SK-N-SH (cell line): ENCODE results near the gene ANGPTL7. TPM values are rescaled to one million over a fixed set of nuclear protein-coding genes. Genes with fewer than 3 reads are reported as not detected.
A peak's percentile ranks its signal among the peaks of the same experiment; 100 is the strongest.

Experiments used
- CTCF ChIA-PET: fragments of 300-600, 350-600 bp; formaldehyde crosslinking; extraction: SDS; loops from one replicate; lab custom pipeline; 2021; lab: Yijun Ruan, JAX
- POLR2A ChIA-PET: fragments of 350-600 bp; sonication (Branson Sonifier 250); formaldehyde crosslinking; extraction: SDS; loops from one replicate; lab custom pipeline; 2020; ENCODE audit warnings: antibody characterized with exemption, inconsistent platforms; lab: Yijun Ruan, JAX
- DNase-seq: peaks from one replicate; pipeline ENCODE4 v3.0.0; 2012
- H2AFZ ChIP-seq: fragments of 200-600 bp; sonication (generic); 2 replicates; pipeline ENCODE4 v1.8.1; 2016; ENCODE audit warnings: antibody characterized with exemption, mild to moderate bottlenecking, low read depth
- H3F3A ChIP-seq: fragments of 200-600 bp; sonication (generic); replicated peaks from 2 replicates; pipeline ENCODE3; 2016; ENCODE audit warnings: antibody characterized with exemption, mild to moderate bottlenecking; ENCODE audit not compliant: insufficient read depth
- H3K27ac ChIP-seq, 2 experiments: fragments of 200-500 bp in 1 of 2; fragments of 200-600 bp in 1 of 2; sonication (Bioruptor generic) in 1 of 2; sonication (generic), shearing (Covaris generic) in 1 of 2; 2 replicates each; pipeline versions ENCODE4 v1.5.1 to v1.6.1; 2014 to 2016; ENCODE audit warnings: low read depth in 2 of 2, inconsistent platforms in 1 of 2, low read length in 1 of 2, mild to moderate bottlenecking in 1 of 2, mixed read lengths in 1 of 2
- H3K27me3 ChIP-seq: fragments of 200-600 bp; sonication (generic), shearing (Covaris generic); 2 replicates; pipeline ENCODE4 v1.6.1; 2016; ENCODE audit warnings: mixed run types; ENCODE audit not compliant: insufficient read depth
- H3K36me3 ChIP-seq, 2 experiments: fragments of 200-500 bp in 1 of 2; fragments of 200-600 bp in 1 of 2; sonication (Bioruptor generic) in 1 of 2; sonication (generic) in 1 of 2; replicated peaks in 1 of 2; 2 replicates each; pipeline versions ENCODE3 to v1.5.1; 2014 to 2016; ENCODE audit warnings: low read length in 1 of 2, mild to moderate bottlenecking in 1 of 2; ENCODE audit not compliant: insufficient read depth in 2 of 2, control insufficient read depth in 1 of 2
- H3K4me1 ChIP-seq, 2 experiments: fragments of 200-500 bp in 1 of 2; fragments of 200-600 bp in 1 of 2; sonication (Bioruptor generic) in 1 of 2; sonication (generic), shearing (Covaris generic) in 1 of 2; 2 replicates each; pipeline versions ENCODE4 v1.5.1 to v1.6.1; 2014 to 2016; ENCODE audit warnings: low read depth in 1 of 2, low read length in 1 of 2, mixed run types in 1 of 2; ENCODE audit not compliant: insufficient read depth in 2 of 2, control insufficient read depth in 1 of 2
- H3K4me2 ChIP-seq: fragments of 200-600 bp; sonication (generic), shearing (Covaris generic); 2 replicates; pipeline ENCODE4 v1.6.1; 2017; ENCODE audit warnings: mixed run types
- H3K4me3 ChIP-seq, 2 experiments: fragments of 200-500 bp in 1 of 2; fragments of 200-600 bp in 1 of 2; sonication (Bioruptor generic) in 1 of 2; sonication (generic), shearing (Covaris generic) in 1 of 2; 2 replicates each; pipeline versions ENCODE4 v1.5.1 to v1.8.1; 2014 to 2016; ENCODE audit warnings: low read depth in 2 of 2, inconsistent platforms in 1 of 2, low read length in 1 of 2, mild to moderate bottlenecking in 1 of 2, mixed read lengths in 1 of 2, moderate library complexity in 1 of 2
- H3K79me2 ChIP-seq: fragments of 200-600 bp; sonication (generic); 2 replicates; pipeline ENCODE4 v1.8.1; 2017; ENCODE audit warnings: mild to moderate bottlenecking; ENCODE audit not compliant: insufficient read depth
- H3K9ac ChIP-seq: fragments of 200-600 bp; sonication (generic); 2 replicates; pipeline ENCODE4 v1.6.1; 2017; ENCODE audit warnings: mixed run types
- H3K9me2 ChIP-seq: fragments of 200-600 bp; sonication (generic); 2 replicates; pipeline ENCODE4 v1.6.1; 2017; ENCODE audit warnings: mixed run types
- H3K9me3 ChIP-seq: fragments of 200-600 bp; sonication (generic); 2 replicates; pipeline ENCODE4 v1.6.1; 2017; ENCODE audit warnings: mixed run types, mild to moderate bottlenecking, moderate library complexity
- H4K20me1 ChIP-seq: fragments of 200-600 bp; sonication (generic); 2 replicates; pipeline ENCODE4 v1.6.1; 2017; ENCODE audit warnings: mild to moderate bottlenecking, mixed run types; ENCODE audit not compliant: insufficient read depth
- CHD2 ChIP-seq: fragments of 150-350 bp; IDR thresholded peaks from 2 replicates; pipeline ENCODE4 v1.6.1; 2018; ENCODE audit warnings: low read length; ENCODE audit not compliant: partially characterized antibody
- CTCF ChIP-seq: fragments of 200-600 bp; sonication (generic); IDR thresholded peaks from 2 replicates; pipeline ENCODE4 v1.6.1; 2017; ENCODE audit warnings: antibody characterized with exemption, mild to moderate bottlenecking, moderate library complexity
- ELF1 ChIP-seq: IDR thresholded peaks from 2 replicates; pipeline ENCODE4 v1.4.0; 2012
- EP300 ChIP-seq, 2 experiments: IDR thresholded peaks; 2 replicates each; pipeline versions ENCODE4 v1.4.0 to v1.6.1; 2012; ENCODE audit warnings: borderline replicate concordance in 1 of 2, low read depth in 1 of 2, low read length in 1 of 2
- EZH2phosphoT487 ChIP-seq: fragments of 200-600 bp; sonication (generic); IDR thresholded peaks from 2 replicates; pipeline ENCODE4 v1.6.1; 2017; ENCODE audit warnings: low read depth, mixed run types, mild to moderate bottlenecking, antibody characterized with exemption, moderate library complexity, borderline replicate concordance
- FOXJ3 ChIP-seq: sonication (generic); formaldehyde crosslinking; IDR thresholded peaks from 2 replicates; pipeline ENCODE4 v1.5.1; 2020; ENCODE audit warnings: mild to moderate bottlenecking, missing genetic modification reagents
- FOXM1 ChIP-seq: IDR thresholded peaks from 2 replicates; pipeline ENCODE4 v1.4.0; 2012; ENCODE audit warnings: low read depth, mild to moderate bottlenecking
- MEF2A ChIP-seq: IDR thresholded peaks from 2 replicates; pipeline ENCODE4 v1.4.0; 2012; ENCODE audit warnings: low read depth, borderline replicate concordance
- MXI1 ChIP-seq: IDR thresholded peaks from 2 replicates; pipeline ENCODE4 v1.6.1; 2012; ENCODE audit warnings: mild to moderate bottlenecking, low read depth, low read length, improper control_type of control experiment
- NRF1 ChIP-seq: IDR thresholded peaks from 2 replicates; pipeline ENCODE4 v1.6.1; 2012; ENCODE audit warnings: low read depth, mild to moderate bottlenecking, low read length
- RAD21 ChIP-seq: IDR thresholded peaks from 2 replicates; pipeline ENCODE4 v1.6.1; 2012; ENCODE audit warnings: mild to moderate bottlenecking, low read length
- RCOR1 ChIP-seq: fragments of 150-350 bp; IDR thresholded peaks from 2 replicates; pipeline ENCODE4 v1.6.1; 2017; ENCODE audit warnings: antibody characterized with exemption, low read length
- RFX5 ChIP-seq: IDR thresholded peaks from 2 replicates; pipeline ENCODE4 v1.6.1; 2012; ENCODE audit warnings: mild to moderate bottlenecking, improper control_type of control experiment, low read length
- SMC3 ChIP-seq: IDR thresholded peaks from 2 replicates; pipeline ENCODE4 v1.6.1; 2012; ENCODE audit warnings: low read depth, low read length, improper control_type of control experiment
- TCF12 ChIP-seq: IDR thresholded peaks from 2 replicates; pipeline ENCODE4 v1.4.0; 2012
- USF1 ChIP-seq: IDR thresholded peaks from 2 replicates; pipeline ENCODE4 v1.4.0; 2012; ENCODE audit warnings: low read depth, borderline replicate concordance
- YY1 ChIP-seq: IDR thresholded peaks from 2 replicates; pipeline ENCODE4 v1.4.0; 2012; ENCODE audit warnings: low read depth, mild to moderate bottlenecking
- WGBS: methylation state at CpG from one replicate; pipeline ENCODE4 v1.1.6; 2017; ENCODE audit warnings: low lambda C conversion rate; 5-methylcytosine and 5-hydroxymethylcytosine counted together
- polyA plus RNA-seq, 3 experiments: library from polyadenylated mRNA; depleted of rRNA; stranded (reverse); fragments of >200 nt; gene quantifications; 2 replicates each; pipeline ENCODE4 v1.2.3, GENCODE V29; 2012
- TF ChIP-seq, protein P1 (sequence below): IDR thresholded peaks from 2 replicates; pipeline ENCODE4; 2012
- TF ChIP-seq, protein P2 (sequence below): fragments of 150-350 bp; IDR thresholded peaks from 2 replicates; pipeline ENCODE4 v1.6.1; 2017; ENCODE audit warnings: antibody characterized with exemption, low read length, low read depth, borderline replicate concordance

Gene ANGPTL7
- polyA plus RNA-seq, 1 of the 3 experiments (the other 2 are of a cell fraction), result 0.08 TPM

- Histone ChIP-seq H3K9me3 (no peaks in the 10 kb centered on the region), H3K79me2 (no peaks in the 10 kb centered on the region), H4K20me1 (no peaks in the 10 kb centered on the region), H3K9me2 (no peaks in the 10 kb centered on the region), H3K9ac (no peak overlapping the region), H2AFZ (no peak overlapping the region), H3K27me3 (no peaks in the 10 kb centered on the region), H3K36me3 (no peaks in the 10 kb centered on the region), H3K4me1 (peaks cover 28 to 30% of the 10 kb centered on the region in 2 experiments), H3K4me3 (no peak overlapping the region), H3K27ac (no peak overlapping the region), H3F3A (peaks cover 23% of the 10 kb centered on the region), H3K4me2 (no peak overlapping the region)
- POLR2A ChIA-PET, result no interaction called here
- WGBS, result 93% methylated on average over 11 of the region's 11 CpGs
- TF ChIP-seq RFX5 (no peak), CHD2 (no peak)
- TF ChIP-seq, protein P1, sequence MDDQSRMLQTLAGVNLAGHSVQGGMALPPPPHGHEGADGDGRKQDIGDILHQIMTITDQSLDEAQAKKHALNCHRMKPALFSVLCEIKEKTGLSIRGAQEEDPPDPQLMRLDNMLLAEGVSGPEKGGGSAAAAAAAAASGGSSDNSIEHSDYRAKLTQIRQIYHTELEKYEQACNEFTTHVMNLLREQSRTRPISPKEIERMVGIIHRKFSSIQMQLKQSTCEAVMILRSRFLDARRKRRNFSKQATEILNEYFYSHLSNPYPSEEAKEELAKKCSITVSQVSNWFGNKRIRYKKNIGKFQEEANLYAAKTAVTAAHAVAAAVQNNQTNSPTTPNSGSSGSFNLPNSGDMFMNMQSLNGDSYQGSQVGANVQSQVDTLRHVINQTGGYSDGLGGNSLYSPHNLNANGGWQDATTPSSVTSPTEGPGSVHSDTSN, result peak; percentile 23; the same call in 1 of the 2 replicates
- no peak for DNase-seq
- CTCF ChIA-PET, result interaction anchor here (1.3 kb wide), 1 partner anchor 207 kb away, joined by 3 read pairs; no protein-coding TSS in a partner anchor
These were observed 13.0 kb upstream of the ANGPTL7 start for GRCh38 chr1:11176081-11176706.

GRCh38 chr1:11178021-11179015, 10.8 kb upstream of the ANGPTL7 start:
- peaks cover 28 to 30% of the 10 kb centered on the region in 2 experiments for H3K4me1 ChIP-seq
- no peaks in the 10 kb centered on the region for H3K9me2 ChIP-seq
- POLR2A ChIA-PET, result no interaction called here
- no peak overlapping the region for H2AFZ ChIP-seq
- no peak for DNase-seq
- no peaks in the 10 kb centered on the region for H3K27me3 ChIP-seq
- H4K20me1 ChIP-seq, result no peaks in the 10 kb centered on the region
- no peak overlapping the region for H3K4me2 ChIP-seq
- WGBS, result 48% methylated on average over 7 of the region's 7 CpGs
- H3K79me2 ChIP-seq, result no peaks in the 10 kb centered on the region
- H3F3A ChIP-seq, result peaks cover 33% of the 10 kb centered on the region
- no peak overlapping the region for H3K4me3 ChIP-seq
- H3K27ac ChIP-seq, result peak overlapping the region in 1 of 2 experiments; percentile 18; a peak in 1 of 4 replicates
- CTCF ChIA-PET, result interaction anchor here (0.9 to 2.2 kb wide), 3 partner anchors 10 to 141 kb away, joined by 3 to 7 read pairs (median 3); no protein-coding TSS in a partner anchor
- no peaks in the 10 kb centered on the region for H3K9me3 ChIP-seq
- H3K36me3 ChIP-seq, result peaks cover 3 to 12% of the 10 kb centered on the region in 2 experiments
- H3K9ac ChIP-seq, result no peak overlapping the region
- TF ChIP-seq CTCF, result no peak
- peak; percentile 24; the same call in 1 of the 2 replicates for TF ChIP-seq TCF12
- TF ChIP-seq MXI1, result 0 out of 2 replicates have a peak, but pooled peaks have one; percentile 13
- no peak for TF ChIP-seq RCOR1
- no peak for TF ChIP-seq MEF2A
- TF ChIP-seq SMC3, result no peak
- no peak for TF ChIP-seq NRF1
- TF ChIP-seq ELF1, result no peak
- TF ChIP-seq USF1, result no peak
- no peak for TF ChIP-seq CHD2
- TF ChIP-seq EZH2phosphoT487, result no peak
- TF ChIP-seq, protein P2, sequence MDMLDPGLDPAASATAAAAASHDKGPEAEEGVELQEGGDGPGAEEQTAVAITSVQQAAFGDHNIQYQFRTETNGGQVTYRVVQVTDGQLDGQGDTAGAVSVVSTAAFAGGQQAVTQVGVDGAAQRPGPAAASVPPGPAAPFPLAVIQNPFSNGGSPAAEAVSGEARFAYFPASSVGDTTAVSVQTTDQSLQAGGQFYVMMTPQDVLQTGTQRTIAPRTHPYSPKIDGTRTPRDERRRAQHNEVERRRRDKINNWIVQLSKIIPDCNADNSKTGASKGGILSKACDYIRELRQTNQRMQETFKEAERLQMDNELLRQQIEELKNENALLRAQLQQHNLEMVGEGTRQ, result no peak
- TF ChIP-seq, protein P1, result peak; percentile 74
- no peak for TF ChIP-seq FOXJ3 (CRISPR knock-in tag)
- TF ChIP-seq RFX5, result no peak
- TF ChIP-seq YY1, result no peak
- TF ChIP-seq EP300 (IDR thresholded peaks at IDR 0.05; ENCODE audit: borderline replicate concordance in 1 of 2, low read depth in 1 of 2, low read length in 1 of 2), result peak in 1 of 2 experiments; percentile 64; a peak in 2 of 4 replicates
- TF ChIP-seq FOXM1, result no peak
- TF ChIP-seq RAD21, result no peak
